HG03066 (cell line): ENCODE data around the gene AURKA.
"Not testable (repeated sequence)": the region's sequence is repeated elsewhere in the genome, so short reads cannot be mapped to it uniquely, and the experiment has no call there.

Source experiments
- ATAC-seq: cut with Tn5 transposase; IDR thresholded peaks from one replicate; pipeline ENCODE4 v1.9.1; 2021; ENCODE audit warnings: low read depth; ENCODE audit not compliant: unreplicated experiment

The AURKA gene

DNA sequence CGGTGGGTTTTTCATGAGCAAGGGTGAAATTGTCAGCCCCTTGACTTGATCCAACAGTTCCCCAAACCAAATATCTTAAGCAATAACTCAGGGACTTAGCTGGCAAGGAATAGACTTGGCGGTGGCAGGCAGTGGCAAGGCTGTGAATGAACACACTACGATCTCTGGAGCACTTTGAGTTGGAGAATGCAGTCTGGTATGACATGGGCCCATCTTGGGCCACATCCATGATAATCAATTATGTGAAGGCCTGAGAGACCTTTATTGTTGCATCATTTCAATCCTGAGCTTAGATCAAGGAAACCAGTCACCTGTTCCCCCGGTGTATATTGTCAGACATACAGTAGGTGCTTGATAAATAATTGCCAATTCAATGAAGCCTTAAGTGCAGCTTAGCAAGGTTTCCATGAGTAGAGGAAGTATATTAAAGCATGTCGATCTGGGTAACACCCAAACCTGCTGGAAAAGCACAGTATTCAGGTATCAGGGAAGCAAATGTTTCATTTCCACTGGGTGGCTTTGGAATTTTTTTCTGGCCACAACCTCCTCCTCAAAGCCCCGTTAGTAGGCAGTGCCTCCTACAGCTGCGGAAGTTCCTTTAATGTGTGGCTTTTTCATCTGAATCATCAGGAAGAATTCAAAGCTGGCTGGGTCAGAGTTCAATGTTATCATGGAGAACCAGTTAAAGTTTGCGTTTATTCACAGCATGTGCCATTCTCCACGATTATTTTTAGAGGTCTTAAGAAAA, 30.2 kb upstream of the AURKA start:
- ATAC-seq: no peak

DNA sequence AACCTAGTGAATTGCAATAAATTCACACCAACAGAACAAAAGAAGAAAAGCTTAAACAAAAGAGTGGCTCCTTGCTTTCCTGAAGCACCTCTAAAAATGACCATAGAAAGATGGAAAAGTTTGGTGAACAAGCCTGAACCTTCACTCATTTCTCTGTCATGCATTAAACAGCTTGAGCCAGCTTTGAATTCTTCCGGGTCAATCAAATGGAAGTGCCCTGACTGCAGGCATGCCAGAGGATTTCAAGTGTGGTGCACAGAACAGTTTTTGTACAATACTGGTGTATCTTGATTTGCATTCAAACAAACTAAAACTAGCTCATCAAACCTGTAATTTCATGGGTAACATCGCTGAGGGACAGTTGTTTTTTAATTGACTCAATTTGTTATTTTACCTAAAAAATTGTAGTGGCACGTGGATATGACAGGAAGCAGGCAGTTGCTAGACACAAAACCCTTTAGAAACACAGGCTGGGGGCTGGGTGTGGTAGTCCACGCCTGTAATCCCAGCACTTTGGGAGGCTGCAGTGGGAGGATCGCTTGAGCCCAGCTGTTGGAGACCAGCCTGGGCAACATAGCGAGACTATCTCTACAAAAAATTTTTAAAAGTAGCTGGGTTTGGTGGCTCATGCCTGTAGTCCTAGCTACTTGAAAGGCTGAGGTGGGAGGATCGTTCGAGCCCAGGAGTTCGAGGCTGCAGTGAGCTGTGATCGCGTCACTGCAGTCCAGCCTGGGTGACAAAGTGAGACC, 29.1 kb upstream of the AURKA start:
- ATAC-seq: no peak

DNA sequence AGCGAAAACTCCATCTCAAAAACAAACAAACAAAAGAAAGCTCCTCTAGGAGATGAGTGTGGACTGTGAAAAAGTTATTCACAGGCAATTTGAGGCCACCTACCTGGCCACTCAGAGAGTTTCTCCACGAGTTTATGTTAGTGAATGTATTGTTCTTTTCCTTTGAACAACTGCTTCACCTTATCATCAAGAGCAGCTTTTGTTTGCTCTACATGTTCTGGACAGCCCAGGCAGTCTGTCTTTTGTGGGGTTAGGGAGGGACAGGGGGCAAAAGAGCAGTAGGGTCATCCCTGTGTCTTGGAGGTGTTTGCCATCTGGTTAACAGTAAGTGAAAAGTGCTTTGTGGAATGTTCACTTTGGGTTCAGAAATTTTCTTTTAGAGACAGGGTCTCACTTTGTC, 28.0 kb upstream of the AURKA start:
- no peak for ATAC-seq

DNA sequence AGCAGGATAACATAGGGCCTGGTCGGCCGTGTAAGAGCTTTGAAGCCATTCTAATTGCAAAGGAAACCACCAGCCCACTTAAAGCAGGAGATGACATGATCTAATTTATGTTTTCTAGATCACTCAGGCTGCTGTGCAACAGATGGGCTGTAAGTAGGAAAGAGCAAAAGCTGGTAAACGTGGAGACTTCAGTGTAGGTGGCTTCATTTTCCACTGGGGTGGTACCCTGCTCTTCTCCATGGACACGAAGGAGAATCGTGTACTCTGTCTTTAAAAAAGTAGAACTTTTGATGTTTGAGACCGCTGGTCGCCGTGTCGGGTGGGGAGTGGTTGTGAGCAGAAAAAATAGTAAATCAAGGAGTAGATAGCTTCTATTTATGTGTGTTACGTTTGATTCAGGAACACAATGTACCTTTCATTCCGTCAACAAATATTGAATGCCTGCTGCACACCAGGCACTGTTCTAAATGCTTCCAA, 26.4 kb upstream of the AURKA start:
- no peak for ATAC-seq

DNA sequence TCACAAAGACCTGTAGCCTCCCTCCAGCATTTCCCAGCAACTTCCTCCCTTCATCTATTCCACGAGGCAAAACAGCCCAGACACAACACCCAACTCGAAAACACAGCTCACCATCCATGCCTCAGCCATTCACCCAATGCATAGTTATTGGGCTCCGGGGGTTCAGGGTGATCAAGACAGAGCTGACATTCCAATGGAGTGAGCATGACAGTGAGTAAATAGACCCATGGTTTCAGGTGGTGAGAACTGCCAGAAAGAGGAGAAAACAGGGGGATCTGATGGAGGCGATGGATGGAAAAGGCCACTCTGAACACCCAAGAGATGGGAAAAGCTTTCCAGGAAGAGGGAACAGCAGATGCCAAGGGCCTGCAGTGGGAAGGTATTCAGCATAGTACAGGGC, 25.9 kb upstream of the AURKA start:
- no peak for ATAC-seq

DNA sequence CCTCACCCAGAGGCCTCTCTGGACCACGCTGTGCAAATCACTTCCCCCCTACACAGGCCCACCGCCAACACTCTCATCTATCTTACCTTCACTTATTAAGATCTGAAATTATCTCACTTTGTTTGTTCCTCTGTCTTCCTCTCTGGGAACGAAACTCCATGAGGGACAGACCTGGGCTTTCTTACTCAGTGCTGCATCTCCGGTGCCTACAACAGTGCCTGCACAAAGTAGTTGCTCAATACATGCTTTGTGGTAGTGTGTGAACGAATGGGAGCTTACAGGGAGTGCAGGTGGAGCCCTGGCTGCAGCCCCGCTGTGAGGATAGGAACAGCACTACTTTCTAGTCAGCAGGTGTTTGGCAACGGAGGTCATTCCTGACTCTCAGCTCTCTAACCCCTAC, 25.4 kb upstream of the AURKA start:
- no peak for ATAC-seq

DNA sequence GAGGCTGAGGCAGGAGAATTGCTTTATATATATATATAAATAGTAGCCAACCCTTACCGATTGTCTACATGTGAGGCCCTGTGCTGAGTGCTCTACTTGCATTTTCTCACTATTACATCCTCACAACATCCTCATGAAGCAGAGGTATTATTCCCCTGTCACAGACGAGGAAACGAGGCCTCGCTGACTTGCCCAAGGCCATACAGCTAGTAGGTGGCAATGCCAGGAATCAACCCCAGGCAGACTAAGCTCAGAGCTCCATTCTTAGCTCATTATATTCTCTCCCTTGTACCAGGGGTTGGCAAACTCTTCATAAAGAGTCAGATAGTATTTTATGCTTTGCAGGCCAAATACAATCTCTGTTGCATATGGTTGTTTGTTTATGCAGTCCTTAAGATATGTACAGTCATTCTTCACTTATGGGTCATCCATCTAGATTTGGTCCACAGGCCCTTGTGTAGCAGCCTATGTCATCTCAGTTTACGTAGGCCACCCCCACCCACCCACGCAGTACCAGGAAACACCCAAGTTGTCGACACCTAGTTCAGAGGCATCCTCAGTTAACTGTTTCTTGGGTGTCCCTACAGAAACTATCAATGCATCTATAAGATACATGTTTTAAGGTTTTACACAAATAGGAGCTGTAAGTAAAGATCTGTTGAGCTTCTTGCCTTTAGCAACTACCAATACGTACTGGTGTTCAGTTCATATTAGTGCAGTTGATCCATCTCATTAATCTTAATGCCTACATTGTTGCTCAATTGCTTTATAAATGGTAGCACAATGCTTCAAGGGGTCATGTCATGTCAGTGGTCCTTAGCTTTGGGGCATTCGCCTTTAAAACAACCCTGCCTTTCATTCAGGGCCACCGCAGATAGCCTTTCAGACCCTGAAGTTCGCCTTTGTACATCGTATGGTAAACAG, 23.1 kb upstream of the AURKA start:
- no peak for ATAC-seq

DNA sequence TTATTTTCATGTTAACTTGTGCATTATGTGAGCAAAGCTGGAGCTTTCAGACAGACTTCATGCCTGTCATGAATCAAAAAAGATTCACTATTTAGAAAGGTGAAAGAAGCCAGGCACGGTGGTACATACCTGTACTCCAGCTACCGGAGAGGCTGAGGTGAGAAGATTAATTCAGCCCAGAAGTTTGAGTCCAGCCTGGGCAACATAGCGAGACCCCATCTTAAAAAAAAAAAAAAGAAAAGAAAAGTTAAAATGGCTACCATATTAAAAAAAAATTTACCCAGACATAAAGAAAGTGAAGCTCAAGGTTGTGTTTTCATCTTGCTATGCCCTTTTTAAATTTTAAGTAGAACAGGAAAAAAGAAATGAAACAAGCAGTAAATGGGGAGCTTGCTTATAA, 20.9 kb upstream of the AURKA start:
- no peak for ATAC-seq

DNA sequence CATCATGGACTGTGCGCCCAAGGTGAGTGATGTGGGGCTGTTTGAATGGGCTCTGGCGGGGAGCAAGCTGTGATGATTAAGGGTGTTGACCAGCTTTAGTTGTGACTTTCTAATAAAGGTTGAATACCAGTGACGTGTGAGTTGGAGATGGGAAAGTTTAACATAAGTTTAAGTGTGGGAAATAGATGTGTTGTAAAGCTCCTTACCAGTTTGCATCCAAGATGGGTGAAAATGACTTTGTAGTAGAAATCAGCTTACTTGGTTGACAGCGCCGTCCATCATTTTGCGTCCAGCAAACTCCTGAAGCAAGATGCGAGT, 20.4 kb upstream of the AURKA start:
- no peak for ATAC-seq

DNA sequence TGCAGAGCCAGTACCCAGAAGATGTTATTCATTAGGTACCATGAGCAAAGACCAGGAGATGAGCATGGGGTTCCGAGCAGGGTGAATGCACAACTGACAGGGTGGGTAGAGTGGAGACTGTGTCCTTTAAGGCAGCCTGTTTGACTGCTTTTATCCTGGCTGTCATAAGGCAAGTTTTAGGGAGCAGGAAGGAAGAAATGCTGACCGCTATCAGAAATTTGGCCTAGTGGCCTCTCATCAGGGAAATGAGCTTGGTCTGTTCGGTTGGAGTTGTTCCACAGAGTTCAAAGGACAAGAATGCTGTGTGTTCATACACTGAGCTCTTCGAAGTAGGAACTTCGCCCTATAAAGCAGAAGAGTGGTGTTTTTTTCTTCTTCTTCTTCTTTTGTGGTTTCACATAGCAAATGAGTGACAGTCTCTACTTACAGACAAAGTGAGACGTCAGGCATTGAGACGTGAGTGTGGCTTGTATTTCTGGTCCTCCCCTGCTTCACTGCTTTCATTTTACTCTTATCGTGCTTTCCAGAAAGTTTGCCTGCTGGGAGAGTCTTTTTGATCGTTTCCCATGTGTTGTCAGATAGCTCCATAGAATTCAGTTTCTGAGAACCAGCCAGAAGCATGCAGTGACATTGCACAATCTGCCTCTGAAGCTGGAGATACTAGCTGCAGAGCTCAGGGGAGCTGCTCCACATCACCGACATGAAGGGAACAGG, 19.9 kb upstream of the AURKA start, which contains the start of gene CASS4:
Gene CASS4, plus strand, starts transcription at position 502 of the 714 bp plus-strand sequence. Its CDS starts 199 bp downstream, at position 701.
- ATAC-seq: peak; percentile 57

DNA sequence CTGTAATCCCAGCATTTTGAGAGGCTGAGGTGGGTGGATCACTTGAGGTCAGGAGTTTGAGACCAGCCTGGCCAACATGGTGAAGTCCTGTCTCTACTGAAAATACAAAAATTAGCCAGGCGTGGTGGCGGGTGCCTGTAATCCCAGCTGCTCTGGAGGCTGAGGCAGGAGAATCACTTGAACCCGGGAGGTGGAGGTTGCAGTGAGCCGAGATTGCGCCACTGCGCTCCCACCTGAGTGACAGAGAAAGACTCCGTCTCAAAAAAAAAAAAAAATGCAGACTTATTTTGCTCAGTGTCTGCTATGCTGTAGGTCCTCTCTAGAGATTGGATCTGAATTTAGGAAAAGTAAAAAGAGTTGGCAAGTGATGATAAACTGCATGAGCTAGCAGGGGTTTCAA, 19.3 kb upstream of the AURKA start:
- ATAC-seq: not testable (repeated sequence)

DNA sequence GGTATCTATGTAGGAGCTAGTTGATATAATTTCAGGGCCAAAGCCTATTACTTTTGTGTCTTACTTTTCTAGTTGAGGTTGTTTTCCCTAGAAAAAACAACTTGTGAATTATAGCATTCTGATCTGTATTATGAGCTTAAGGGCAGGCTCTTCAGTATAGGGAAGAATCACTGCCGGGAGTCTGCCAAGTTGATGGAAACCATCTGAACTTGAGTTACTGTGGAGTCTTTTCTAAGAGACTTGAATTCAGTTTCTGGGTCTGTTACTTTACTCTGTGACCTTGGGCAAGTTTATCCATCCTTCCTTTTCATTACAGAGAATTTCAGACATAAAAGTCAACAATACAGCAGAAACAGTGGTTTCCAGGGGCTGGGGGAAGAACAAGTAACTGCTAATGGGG, 17.9 kb upstream of the AURKA start:
- ATAC-seq: no peak

DNA sequence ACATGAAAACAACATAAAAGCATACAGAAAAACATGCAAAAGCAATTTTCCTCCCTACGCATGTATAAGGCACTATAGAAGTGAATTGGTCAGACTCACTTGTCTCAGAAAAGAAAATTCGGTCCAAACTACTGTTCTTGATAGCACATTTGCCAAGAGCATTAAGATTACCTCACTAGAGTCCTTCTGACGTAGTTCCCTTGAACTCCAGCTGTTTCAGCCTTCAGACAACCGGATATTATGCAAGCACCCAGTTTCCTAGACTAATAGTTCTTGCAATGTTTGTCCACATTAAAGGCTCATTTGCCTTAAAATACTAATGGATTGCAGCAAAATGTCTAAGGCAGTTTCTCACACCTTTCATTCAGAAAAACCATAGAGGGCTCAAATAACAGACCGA, 17.5 kb upstream of the AURKA start:
- ATAC-seq: no peak

DNA sequence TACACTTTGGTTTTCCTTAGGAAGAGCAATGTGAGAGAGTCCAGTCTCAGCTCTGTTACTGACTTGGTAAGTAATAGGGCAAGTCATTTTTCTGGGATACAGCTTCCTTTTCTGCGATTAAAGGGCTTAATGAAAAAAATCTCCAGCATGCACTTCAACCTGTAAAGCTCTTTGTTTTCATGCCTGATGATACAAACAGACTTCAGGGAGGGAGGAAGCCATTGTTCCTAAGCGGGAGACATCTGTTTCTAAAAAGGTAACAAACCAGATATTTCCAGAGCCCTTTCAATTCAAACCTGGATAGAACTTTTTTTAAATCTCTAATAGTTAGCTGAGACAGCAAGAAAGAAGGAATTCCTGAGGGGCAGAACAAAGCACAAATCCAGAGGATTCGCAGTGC, 14.9 kb upstream of the AURKA start:
- no peak for ATAC-seq

DNA sequence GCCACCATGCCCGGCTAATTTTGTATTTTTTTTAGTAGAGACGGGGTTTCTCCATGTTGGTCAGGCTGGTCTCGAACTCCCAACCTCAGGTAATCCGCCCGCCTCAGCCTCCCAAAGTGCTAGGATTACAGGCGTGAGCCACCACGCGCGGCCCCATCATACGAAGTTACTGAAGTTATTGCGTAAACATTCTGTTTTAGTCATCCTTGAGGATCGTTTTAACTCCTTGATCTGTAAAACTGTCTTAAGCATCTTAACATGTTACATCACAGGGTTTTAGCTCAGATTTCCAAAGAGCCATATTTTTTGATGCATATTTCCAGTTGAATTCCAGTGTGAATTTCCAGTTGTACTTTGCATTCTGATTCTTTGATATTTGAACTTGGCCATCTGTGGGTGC, 13.3 kb upstream of the AURKA start:
- ATAC-seq: not testable (repeated sequence)

DNA sequence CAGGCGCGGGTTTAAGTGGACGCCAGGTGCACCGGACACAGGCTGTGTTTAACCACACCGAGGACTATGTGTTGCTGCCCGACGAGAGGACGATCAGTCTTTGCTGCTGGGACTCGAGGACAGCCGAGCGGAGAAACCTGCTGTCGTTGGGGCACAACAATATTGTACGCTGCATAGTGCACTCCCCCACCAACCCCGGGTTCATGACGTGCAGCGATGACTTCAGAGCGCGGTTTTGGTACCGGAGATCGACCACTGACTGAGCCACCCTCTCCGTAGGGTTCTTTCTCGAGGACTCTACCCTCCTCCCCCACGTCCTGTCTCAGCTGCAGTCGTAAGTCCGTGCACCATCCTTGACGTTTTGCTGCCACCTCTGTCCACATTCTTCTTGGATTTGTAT, 11.4 kb upstream of the AURKA start:
- no peak for ATAC-seq

DNA sequence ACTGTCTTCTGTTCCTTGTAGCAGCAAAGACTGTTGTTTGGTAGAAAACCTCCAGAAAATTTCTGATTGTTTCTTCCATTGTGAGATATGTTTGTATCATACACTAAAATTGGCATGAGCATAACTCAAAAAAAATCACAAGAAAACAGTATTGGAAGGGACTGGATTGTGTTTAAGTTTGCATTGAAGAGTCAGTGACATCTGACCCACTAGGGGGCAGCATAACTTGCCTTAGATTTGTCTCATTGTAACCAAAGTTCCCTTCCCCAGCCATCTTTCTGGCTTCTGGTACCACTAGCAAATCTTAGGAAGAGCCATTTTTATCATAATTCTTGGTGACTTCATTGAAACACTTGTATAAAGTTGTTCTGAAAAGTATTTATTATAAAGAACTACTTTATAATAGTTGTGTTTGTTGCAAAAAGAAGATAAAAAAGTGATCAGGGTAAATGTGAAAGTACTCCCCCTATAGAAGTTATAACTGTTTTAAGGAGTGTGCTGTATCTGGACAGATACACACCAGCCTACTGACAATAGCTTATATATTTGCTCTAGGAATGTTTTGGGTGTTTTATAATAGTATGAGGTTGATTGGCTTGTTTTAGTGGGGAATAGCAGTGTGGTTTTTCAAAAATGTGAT, 8.1 kb upstream of the AURKA start:
- ATAC-seq: no peak

DNA sequence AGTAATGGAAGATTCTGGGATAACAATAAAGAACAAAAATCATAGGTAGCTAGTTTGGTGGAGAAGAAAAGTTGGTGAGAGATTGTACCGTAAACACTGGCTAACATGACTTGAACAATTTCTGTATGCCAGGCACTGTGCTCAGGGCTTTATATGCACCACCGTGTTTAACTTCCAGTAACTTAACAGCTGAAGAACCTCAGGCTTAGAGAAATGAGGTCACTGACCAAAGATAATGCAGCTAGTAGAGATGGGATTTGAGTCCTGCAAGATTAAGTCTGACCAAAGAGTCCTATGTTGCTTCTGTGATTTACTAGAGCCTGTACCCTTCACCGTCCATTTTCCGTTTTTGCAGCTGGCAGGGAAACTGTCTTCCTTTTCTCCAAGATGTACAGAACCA, 3.2 kb upstream of the AURKA start:
- no peak for ATAC-seq

DNA sequence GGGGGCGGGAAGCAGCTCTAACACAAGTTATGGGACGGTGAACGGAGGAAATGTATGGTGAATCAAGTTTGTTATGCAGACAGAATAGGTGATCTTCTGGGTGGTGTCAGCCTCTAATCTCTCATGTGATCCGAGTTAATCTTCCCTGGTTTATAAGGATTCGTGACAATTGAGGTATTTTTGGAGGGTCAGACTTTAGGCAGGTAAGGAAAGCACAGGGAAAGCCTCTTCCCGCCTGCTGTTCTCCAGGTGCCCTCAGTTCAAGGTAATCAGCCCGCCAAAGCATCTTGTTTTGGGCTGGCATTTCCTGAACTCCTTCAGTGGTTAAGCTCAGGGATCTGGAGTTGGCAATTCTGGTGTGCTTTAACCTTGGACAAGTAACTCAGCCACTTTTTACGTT, 1.6 kb upstream of the AURKA start:
- ATAC-seq: no peak

DNA sequence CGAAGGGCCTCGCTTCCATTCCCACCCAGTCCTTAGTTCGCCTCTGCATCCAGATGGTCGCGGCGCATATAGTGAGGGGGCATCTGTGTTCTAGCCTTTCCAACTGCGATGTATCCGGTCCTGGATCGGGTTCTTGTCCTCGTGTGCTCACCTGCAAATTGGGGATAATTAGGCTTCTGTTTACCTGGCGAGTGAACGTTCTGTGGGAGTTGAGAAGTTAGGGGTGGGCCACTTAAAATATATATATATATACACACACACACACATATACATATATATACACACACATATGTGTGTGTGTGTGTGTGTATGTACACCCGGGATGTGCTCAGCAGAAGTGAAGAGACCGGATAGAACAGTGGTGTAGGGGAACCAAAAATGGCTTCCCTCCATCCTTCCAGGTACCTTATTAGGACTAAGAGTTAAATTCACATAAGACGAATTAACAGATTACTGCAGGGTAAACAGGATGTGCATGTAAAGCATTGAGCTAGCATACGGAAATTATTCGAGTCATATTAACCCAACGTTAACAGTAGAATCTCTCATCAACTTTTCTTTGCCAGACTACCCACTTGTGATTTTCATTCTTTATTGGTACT, 967 bp upstream of the AURKA start:
- no peak for ATAC-seq
